Activated naive CD4-positive, alpha-beta T cell treated with anti-CD3 and anti-CD28 coated beads for 36 hours (primary cell): ENCODE measurements around the gene OXSR1. TPM values are rescaled to one million over a fixed set of nuclear protein-coding genes. Genes with fewer than 3 reads are reported as not detected.
"Not testable (repeated sequence)": the region's sequence is repeated elsewhere in the genome, so short reads cannot be mapped to it uniquely, and the experiment has no call there.

Experiments used
- CTCF ChIA-PET: fragments of 350-600 bp; sonication (Branson Sonifier 250); formaldehyde crosslinking; loops from one replicate; lab custom pipeline; 2021; ENCODE audit warnings: antibody characterized with exemption; lab: Charles Lee
- DNase-seq: peaks from one replicate; pipeline ENCODE4 v3.0.0-alpha.2; 2020
- H3K27ac Mint-ChIP-seq: one replicate; pipeline ENCODE4 v1.8.0; 2021; ENCODE audit warnings: mild to moderate bottlenecking, mixed read lengths
- H3K27me3 Mint-ChIP-seq: one replicate; pipeline ENCODE4 v1.8.0; 2021; ENCODE audit warnings: low read depth, mixed read lengths
- H3K36me3 Mint-ChIP-seq: one replicate; pipeline ENCODE4 v1.8.0; 2021; ENCODE audit warnings: low read depth, mixed read lengths
- H3K4me1 Mint-ChIP-seq: one replicate; pipeline ENCODE4 v1.8.0; 2021; ENCODE audit warnings: low read depth, mixed read lengths
- H3K4me3 Mint-ChIP-seq: one replicate; pipeline ENCODE4 v1.8.0; 2021; ENCODE audit warnings: mild to moderate bottlenecking, moderate library complexity, mixed read lengths
- H3K9me3 Mint-ChIP-seq: one replicate; pipeline ENCODE4 v1.8.0; 2021; ENCODE audit warnings: mixed read lengths
- intact Hi-C: fragments of 100-400 bp; cut with micrococcal nuclease; formaldehyde crosslinking; loops from one replicate; pipeline ENCODE4 v1.15.1; 2023
- total RNA-seq, 2 experiments: library from RNA; stranded (reverse); gene quantifications; one replicate each; pipeline ENCODE4 v1.2.3, GENCODE V29; 2021

OXSR1 gene
- total RNA-seq, 2 experiments from 2014 or later, result 33.8 to 35.0 TPM

GRCh38 chr3:38131621-38132369 lies 33.5 kb upstream of the OXSR1 start:
- H3K4me1 Mint-ChIP-seq, result peaks cover 25% of the 10 kb centered on the region
- H3K36me3 Mint-ChIP-seq, result peaks cover 30% of the 10 kb centered on the region
- no peak overlapping the region for H3K27ac Mint-ChIP-seq
- DNase-seq, result peak; percentile 63
- intact Hi-C loops, result no loop called here
- no peak overlapping the region for H3K4me3 Mint-ChIP-seq
- no peaks in the 10 kb centered on the region for H3K9me3 Mint-ChIP-seq
- CTCF ChIA-PET, result interaction anchor here (0.6 to 1.0 kb wide), 3 partner anchors 167 to 275 kb away, joined by 3 to 5 read pairs (median 4); partner anchors contain the start of gene XYLB
- H3K27me3 Mint-ChIP-seq, result no peaks in the 10 kb centered on the region

GRCh38 chr3:38133209-38133556 lies 32.2 kb upstream of the OXSR1 start:
- no peak for DNase-seq

GRCh38 chr3:38133557-38134405 lies 31.6 kb upstream of the OXSR1 start:
- CTCF ChIA-PET, result interaction anchor here (0.9 to 1.8 kb wide), 3 partner anchors 15 to 347 kb away, joined by 3 to 5 read pairs (median 4); partner anchors contain the start of gene XYLB
- intact Hi-C loops, result no loop called here

More at GRCh38 chr3:38133209-38133556, 32.2 kb upstream of the OXSR1 start:
- Mint-ChIP-seq H3K27me3 (no peaks in the 10 kb centered on the region), H3K4me3 (no peak overlapping the region), H3K36me3 (peaks cover 27% of the 10 kb centered on the region), H3K9me3 (no peaks in the 10 kb centered on the region), H3K4me1 (peaks cover 33% of the 10 kb centered on the region), H3K27ac (peak overlapping the region; percentile 7)
- CTCF ChIA-PET, result interaction anchor here (0.9 to 1.8 kb wide), 3 partner anchors 15 to 347 kb away, joined by 3 to 5 read pairs (median 4); partner anchors contain the start of gene XYLB
- intact Hi-C loops, result no loop called here

GRCh38 chr3:38134517-38135143 lies 30.7 kb upstream of the OXSR1 start:
- intact Hi-C loops, result loop anchor here (5.0 kb wide), 2 partner anchors 163 to 348 kb away; no protein-coding TSS in a partner anchor
- Mint-ChIP-seq H3K4me1 (peaks cover 39% of the 10 kb centered on the region), H3K27ac (peak overlapping the region; percentile 27), H3K36me3 (peaks cover 24% of the 10 kb centered on the region)
- not testable (repeated sequence) for H3K27me3 Mint-ChIP-seq, H3K4me3 Mint-ChIP-seq, H3K9me3 Mint-ChIP-seq, DNase-seq
- CTCF ChIA-PET, result interaction anchor here (1.8 kb wide), 1 partner anchor 16 kb away, joined by 5 read pairs; no protein-coding TSS in a partner anchor

More at GRCh38 chr3:38133557-38134405, 31.6 kb upstream of the OXSR1 start:
- H3K27ac Mint-ChIP-seq, result no peak overlapping the region
- no peak overlapping the region for H3K4me3 Mint-ChIP-seq
- no peaks in the 10 kb centered on the region for H3K9me3 Mint-ChIP-seq
- DNase-seq, result no peak
- H3K27me3 Mint-ChIP-seq, result no peaks in the 10 kb centered on the region
- H3K36me3 Mint-ChIP-seq, result peaks cover 27% of the 10 kb centered on the region
- peaks cover 35% of the 10 kb centered on the region for H3K4me1 Mint-ChIP-seq

- H3K4me1 Mint-ChIP-seq, result peaks cover 49% of the 10 kb centered on the region
Observed at GRCh38 chr3:38135621-38136277, 29.6 kb upstream of the OXSR1 start.

GRCh38 chr3:38136393-38136776 lies 29.0 kb upstream of the OXSR1 start:
- Mint-ChIP-seq H3K27ac (peak overlapping the region; percentile 83), H3K4me1 (peaks cover 51% of the 10 kb centered on the region), H3K27me3 (no peaks in the 10 kb centered on the region), H3K4me3 (peak overlapping the region; percentile 88), H3K36me3 (peaks cover 24% of the 10 kb centered on the region), H3K9me3 (no peaks in the 10 kb centered on the region)
- CTCF ChIA-PET, result interaction anchor here (0.8 to 1.1 kb wide), 3 partner anchors 18 to 360 kb away, joined by 3 to 5 read pairs (median 5); partner anchors contain the start of genes EXOG and OXSR1
- no peak for DNase-seq
- intact Hi-C loops, result loop anchor here (2.0 to 5.0 kb wide), 6 partner anchors 161 to 914 kb away; partner anchors contain the start of genes EXOG and SCN11A

More at GRCh38 chr3:38135621-38136277, 29.6 kb upstream of the OXSR1 start:
- not testable (repeated sequence) for H3K27me3 Mint-ChIP-seq, H3K9me3 Mint-ChIP-seq
- H3K4me3 Mint-ChIP-seq, result peak overlapping the region; percentile 88
- CTCF ChIA-PET, result interaction anchor here (0.8 to 1.1 kb wide), 2 partner anchors 17 to 360 kb away, joined by 3 to 5 read pairs; partner anchors contain the start of gene EXOG
- peaks cover 20% of the 10 kb centered on the region for H3K36me3 Mint-ChIP-seq
- peak overlapping the region; percentile 83 for H3K27ac Mint-ChIP-seq
- DNase-seq, result peak; percentile 47
- intact Hi-C loops, result loop anchor here (2.0 to 5.0 kb wide), 6 partner anchors 162 to 915 kb away; partner anchors contain the start of genes EXOG and SCN11A

- CTCF ChIA-PET, result interaction anchor here (0.8 to 1.5 kb wide), 4 partner anchors 18 to 359 kb away, joined by 3 to 5 read pairs (median 4); partner anchors contain the start of genes EXOG and OXSR1
- Mint-ChIP-seq H3K27ac (peak within 1 kb of the TSS; percentile 99), H3K4me1 (peaks cover 53% of the 10 kb centered on the region), H3K27me3 (no peaks in the 10 kb centered on the region), H3K9me3 (no peaks in the 10 kb centered on the region), H3K4me3 (peak within 1 kb of the TSS; percentile 88), H3K36me3 (peaks cover 26% of the 10 kb centered on the region)
- intact Hi-C loops, result loop anchor here (1.0 to 5.0 kb wide), 11 partner anchors 17 to 1144 kb away; partner anchors contain the start of genes DLEC1, EPM2AIP1, EXOG and MLH1
- DNase-seq, result peak; percentile 99
Observed at GRCh38 chr3:38136777-38137614, 28.3 kb upstream of the OXSR1 start, which contains the start of gene ACAA1. TSS of gene ACAA1 (minus strand) at chr3:38137127. CDS start at chr3:38137035, 92 bp downstream.

GRCh38 chr3:38137615-38138348 lies 27.6 kb upstream of the OXSR1 start:
- CTCF ChIA-PET, result interaction anchor here (1.0 to 1.5 kb wide), 2 partner anchors 28 to 359 kb away, joined by 4 to 5 read pairs; partner anchors contain the start of genes EXOG and OXSR1
- intact Hi-C loops, result loop anchor here (1.0 to 5.0 kb wide), 12 partner anchors 17 to 1144 kb away; partner anchors contain the start of genes DLEC1, EPM2AIP1, EXOG and MLH1
- H3K27ac Mint-ChIP-seq, result peak overlapping the region; percentile 99

GRCh38 chr3:38138349-38139190 lies 26.8 kb upstream of the OXSR1 start, which contains the start of gene MYD88:
TSS of gene MYD88 (plus strand) at chr3:38138661. CDS start at chr3:38138701, 40 bp downstream.
- Mint-ChIP-seq H3K27ac (peak within 1 kb of the TSS; percentile 99), H3K9me3 (no peaks in the 10 kb centered on the region), H3K27me3 (no peaks in the 10 kb centered on the region), H3K4me1 (peaks cover 47% of the 10 kb centered on the region), H3K4me3 (peak within 1 kb of the TSS; percentile 88), H3K36me3 (peaks cover 26% of the 10 kb centered on the region)
- peak; percentile 86 for DNase-seq
- intact Hi-C loops, result loop anchor here (1.0 to 5.0 kb wide), 3 partner anchors 159 to 344 kb away; partner anchors contain the start of gene XYLB
- CTCF ChIA-PET, result interaction anchor here (1.5 to 2.1 kb wide), 3 partner anchors 26 to 358 kb away, joined by 4 to 11 read pairs (median 5); partner anchors contain the start of gene EXOG

More at GRCh38 chr3:38137615-38138348, 27.6 kb upstream of the OXSR1 start:
- H3K27me3 Mint-ChIP-seq, result no peaks in the 10 kb centered on the region
- H3K4me1 Mint-ChIP-seq, result peaks cover 51% of the 10 kb centered on the region
- H3K9me3 Mint-ChIP-seq, result no peaks in the 10 kb centered on the region
- peak; percentile 49 for DNase-seq
- H3K4me3 Mint-ChIP-seq, result peak overlapping the region; percentile 88
- peaks cover 26% of the 10 kb centered on the region for H3K36me3 Mint-ChIP-seq
